BLaER1 (cell line): ENCODE measurements around the gene HCRTR2.
"Not testable (repeated sequence)": the region's sequence is repeated elsewhere in the genome, so short reads cannot be mapped to it uniquely, and the experiment has no call there.

Source experiments
- H3K27ac ChIP-seq: shearing (Covaris generic); formaldehyde crosslinking; 2 replicates; pipeline ENCODE4 v1.8.1; 2022
- H3K27me3 ChIP-seq: shearing (Covaris generic); formaldehyde crosslinking; 2 replicates; pipeline ENCODE4 v1.8.1; 2022
- H3K36me3 ChIP-seq: shearing (Covaris generic); formaldehyde crosslinking; 2 replicates; pipeline ENCODE4 v1.8.1; 2022
- H3K4me1 ChIP-seq: shearing (Covaris generic); formaldehyde crosslinking; 2 replicates; pipeline ENCODE4 v1.8.1; 2022
- H3K4me2 ChIP-seq: shearing (Covaris generic); formaldehyde crosslinking; 2 replicates; pipeline ENCODE4 v1.8.1; 2022
- H3K4me3 ChIP-seq: shearing (Covaris generic); formaldehyde crosslinking; 2 replicates; pipeline ENCODE4 v1.8.1; 2022
- H3K9ac ChIP-seq: shearing (Covaris generic); formaldehyde crosslinking; 2 replicates; pipeline ENCODE4 v1.8.1; 2022
- H3K9me3 ChIP-seq: shearing (Covaris generic); formaldehyde crosslinking; 2 replicates; pipeline ENCODE4 v1.8.1; 2022
- H4K20me1 ChIP-seq: shearing (Covaris generic); formaldehyde crosslinking; 2 replicates; pipeline ENCODE4 v1.8.1; 2022
- Cebpa-rat ChIP-seq: shearing (Covaris generic); IDR thresholded peaks from 2 replicates; pipeline ENCODE4 v1.8.1; 2022

The HCRTR2 gene

GRCh38 chr6:55212156-55212555 is 37.8 kb downstream of the HCRTR2 start:
- no peak overlapping the region for H3K9ac ChIP-seq
- H3K27ac ChIP-seq = no peak overlapping the region
- H3K4me3 ChIP-seq = no peak overlapping the region
- no peaks in the 10 kb centered on the region for H3K9me3 ChIP-seq
- no peaks in the 10 kb centered on the region for H4K20me1 ChIP-seq
- no peak overlapping the region for H3K4me2 ChIP-seq
- H3K36me3 ChIP-seq = no peaks in the 10 kb centered on the region
- H3K4me1 ChIP-seq = no peaks in the 10 kb centered on the region
- no peaks in the 10 kb centered on the region for H3K27me3 ChIP-seq
- TF ChIP-seq Cebpa-rat = no peak

- H3K36me3 ChIP-seq = no peaks in the 10 kb centered on the region
- no peak overlapping the region for H3K9ac ChIP-seq
- H4K20me1 ChIP-seq = no peaks in the 10 kb centered on the region
- no peaks in the 10 kb centered on the region for H3K9me3 ChIP-seq
- no peak overlapping the region for H3K4me2 ChIP-seq
- no peaks in the 10 kb centered on the region for H3K27me3 ChIP-seq
- no peak overlapping the region for H3K4me3 ChIP-seq
- no peak overlapping the region for H3K27ac ChIP-seq
- no peak for TF ChIP-seq Cebpa-rat
- no peaks in the 10 kb centered on the region for H3K4me1 ChIP-seq
Measured at GRCh38 chr6:55220961-55221360, 46.6 kb downstream of the HCRTR2 start.

- H3K4me3 ChIP-seq = no peak overlapping the region
- no peaks in the 10 kb centered on the region for H3K36me3 ChIP-seq
- TF ChIP-seq Cebpa-rat = no peak
- H3K9me3 ChIP-seq = no peaks in the 10 kb centered on the region
- H3K4me1 ChIP-seq = no peaks in the 10 kb centered on the region
- H3K27me3 ChIP-seq = no peaks in the 10 kb centered on the region
- no peaks in the 10 kb centered on the region for H4K20me1 ChIP-seq
- no peak overlapping the region for H3K9ac ChIP-seq
- no peak overlapping the region for H3K4me2 ChIP-seq
- H3K27ac ChIP-seq = no peak overlapping the region
Measured at GRCh38 chr6:55227862-55228261, 53.5 kb downstream of the HCRTR2 start.

GRCh38 chr6:55239099-55239498 is 64.8 kb downstream of the HCRTR2 start:
- Histone ChIP-seq H3K4me1 (no peaks in the 10 kb centered on the region), H3K9me3 (no peaks in the 10 kb centered on the region), H3K27ac (no peak overlapping the region), H3K36me3 (no peaks in the 10 kb centered on the region), H4K20me1 (no peaks in the 10 kb centered on the region), H3K4me3 (no peak overlapping the region), H3K9ac (no peak overlapping the region), H3K27me3 (no peaks in the 10 kb centered on the region), H3K4me2 (no peak overlapping the region)
- TF ChIP-seq Cebpa-rat = no peak

- H3K9me3 ChIP-seq, H3K27ac ChIP-seq, H3K4me1 ChIP-seq, H3K27me3 ChIP-seq, H4K20me1 ChIP-seq, H3K36me3 ChIP-seq, H3K4me3 ChIP-seq, H3K9ac ChIP-seq, H3K4me2 ChIP-seq: not testable (repeated sequence)
Measured at GRCh38 chr6:55240975-55241605, 66.8 kb downstream of the HCRTR2 start.

GRCh38 chr6:55250400-55250799 is 76.1 kb downstream of the HCRTR2 start:
- Histone ChIP-seq H3K9ac (no peak overlapping the region), H3K4me2 (no peak overlapping the region), H3K27me3 (no peaks in the 10 kb centered on the region), H3K4me1 (no peaks in the 10 kb centered on the region), H3K36me3 (no peaks in the 10 kb centered on the region), H3K27ac (no peak overlapping the region), H4K20me1 (no peaks in the 10 kb centered on the region), H3K9me3 (no peaks in the 10 kb centered on the region), H3K4me3 (no peak overlapping the region)
- no peak for TF ChIP-seq Cebpa-rat

GRCh38 chr6:55255113-55255512 is 80.8 kb downstream of the HCRTR2 start:
- no peak for TF ChIP-seq Cebpa-rat
- Histone ChIP-seq H3K9me3 (no peaks in the 10 kb centered on the region), H3K36me3 (no peaks in the 10 kb centered on the region), H3K4me3 (no peak overlapping the region), H3K4me1 (no peaks in the 10 kb centered on the region), H3K4me2 (no peak overlapping the region), H3K9ac (no peak overlapping the region), H4K20me1 (no peaks in the 10 kb centered on the region), H3K27ac (no peak overlapping the region), H3K27me3 (no peaks in the 10 kb centered on the region)

- H3K9me3 ChIP-seq = no peaks in the 10 kb centered on the region
- H4K20me1 ChIP-seq = no peaks in the 10 kb centered on the region
- H3K4me3 ChIP-seq = no peak overlapping the region
- H3K27me3 ChIP-seq = no peaks in the 10 kb centered on the region
- no peak overlapping the region for H3K4me2 ChIP-seq
- no peaks in the 10 kb centered on the region for H3K36me3 ChIP-seq
- no peak for TF ChIP-seq Cebpa-rat
- H3K4me1 ChIP-seq = no peaks in the 10 kb centered on the region
- H3K27ac ChIP-seq = no peak overlapping the region
- H3K9ac ChIP-seq = no peak overlapping the region
Measured at GRCh38 chr6:55260181-55260580, 85.9 kb downstream of the HCRTR2 start.

GRCh38 chr6:55265409-55266114 is 91.2 kb downstream of the HCRTR2 start:
- no peak for TF ChIP-seq Cebpa-rat

GRCh38 chr6:55266896-55267295 is 92.6 kb downstream of the HCRTR2 start:
- Histone ChIP-seq H3K27ac (no peak overlapping the region), H3K9me3 (no peaks in the 10 kb centered on the region), H3K36me3 (no peaks in the 10 kb centered on the region), H3K4me1 (no peaks in the 10 kb centered on the region), H3K27me3 (no peaks in the 10 kb centered on the region), H3K4me2 (no peak overlapping the region), H3K9ac (no peak overlapping the region), H4K20me1 (no peaks in the 10 kb centered on the region), H3K4me3 (no peak overlapping the region)
- no peak for TF ChIP-seq Cebpa-rat

More at GRCh38 chr6:55265409-55266114, 91.2 kb downstream of the HCRTR2 start:
- H3K27ac ChIP-seq = no peak overlapping the region
- H3K36me3 ChIP-seq = no peaks in the 10 kb centered on the region
- H3K4me1 ChIP-seq = no peaks in the 10 kb centered on the region
- H3K4me2 ChIP-seq = no peak overlapping the region
- no peak overlapping the region for H3K4me3 ChIP-seq
- H3K9me3 ChIP-seq = no peaks in the 10 kb centered on the region
- H3K9ac ChIP-seq = no peak overlapping the region
- H4K20me1 ChIP-seq = no peaks in the 10 kb centered on the region
- H3K27me3 ChIP-seq = no peaks in the 10 kb centered on the region
